Suprapubic skin (tissue), 4 donors: ENCODE data around the gene DNAI1. TPM values are rescaled to one million over a fixed set of nuclear protein-coding genes. Genes with fewer than 3 reads are reported as not detected.

Source experiments
- DNase-seq, 2 donors: peaks; one replicate each; pipeline ENCODE4 v3.0.0-alpha.2; 2019; ENCODE audit warnings: low spot score in 2 of 2
- H3K27ac ChIP-seq: fragments of 200-600 bp; sonication (generic); one replicate; pipeline ENCODE4 v1.5.1; 2019
- H3K27me3 ChIP-seq: fragments of 200-600 bp; sonication (generic); one replicate; pipeline ENCODE4 v1.5.1; 2019
- H3K36me3 ChIP-seq: fragments of 200-600 bp; sonication (generic); one replicate; pipeline ENCODE4 v1.5.1; 2019
- H3K4me1 ChIP-seq: fragments of 200-600 bp; sonication (generic); one replicate; pipeline ENCODE4 v1.5.1; 2019
- H3K4me3 ChIP-seq: fragments of 200-600 bp; sonication (generic); one replicate; pipeline ENCODE4 v1.5.1; 2019; ENCODE audit warnings: mild to moderate bottlenecking
- H3K9me3 ChIP-seq: fragments of 200-600 bp; sonication (generic); one replicate; pipeline ENCODE4 v1.5.1; 2019
- EP300 ChIP-seq: sonication (generic); formaldehyde crosslinking; IDR thresholded peaks from one replicate; pipeline ENCODE4 v1.6.1; 2017; ENCODE audit warnings: antibody characterized with exemption
- POLR2A ChIP-seq, 2 donors: fragments of 450-650 bp; IDR thresholded peaks; one replicate each; pipeline ENCODE4 v1.6.1; 2017; ENCODE audit warnings: antibody characterized with exemption in 2 of 2, mild to moderate bottlenecking in 2 of 2, moderate library complexity in 2 of 2
- POLR2AphosphoS5 ChIP-seq, 3 donors: sonication (generic); formaldehyde crosslinking; IDR thresholded peaks; one replicate each; pipeline ENCODE4 v1.6.1; 2017; ENCODE audit warnings: antibody characterized with exemption in 3 of 3
- WGBS: methylation state at CpG from one replicate; pipeline ENCODE4 v1.1.5; 2018; 5-methylcytosine and 5-hydroxymethylcytosine counted together
- total RNA-seq, 4 donors: library from RNA; depleted of rRNA; stranded (reverse); fragments of >200 nt; gene quantifications; one replicate each; pipeline ENCODE4 v1.1.0, GENCODE V29; 2016
- TF ChIP-seq, protein P1 (sequence below), 2 donors: fragments of 200-600 bp in 1 of 2; fragments of 450-650 bp in 1 of 2; sonication (generic) in 1 of 2; IDR thresholded peaks; one replicate each; pipeline ENCODE4 v1.5.1; 2016 to 2019; ENCODE audit warnings: antibody characterized with exemption in 2 of 2, mild to moderate bottlenecking in 1 of 2, moderate library complexity in 1 of 2

The DNAI1 gene
- total RNA-seq, 4 donors from 2014 or later, result not detected

DNA sequence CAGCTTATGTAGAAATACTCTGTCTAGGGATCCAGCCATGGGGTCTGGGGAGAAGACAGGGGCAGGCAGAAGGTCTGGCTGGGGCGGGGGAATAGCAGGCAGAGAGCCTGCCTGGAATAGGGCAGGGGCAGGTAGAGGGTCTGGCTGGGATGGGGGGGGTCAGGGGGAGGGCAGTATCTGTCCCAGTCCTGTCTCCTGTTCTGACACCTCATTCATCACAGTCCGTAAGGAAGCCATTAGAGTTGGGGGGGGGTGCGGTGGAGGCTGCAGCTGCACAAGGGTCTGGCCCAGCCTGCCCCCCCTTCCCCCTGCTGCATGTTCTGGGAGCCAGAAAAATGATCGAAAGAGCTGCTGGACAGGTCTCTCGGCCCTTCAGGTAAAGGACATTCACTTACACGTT, 98.3 kb downstream of the DNAI1 start:
- no peak for DNase-seq
- H3K9me3 ChIP-seq, result no peaks in the 10 kb centered on the region
- peaks cover 19% of the 10 kb centered on the region for H3K4me1 ChIP-seq
- H3K36me3 ChIP-seq, result no peaks in the 10 kb centered on the region
- no peak overlapping the region for H3K27ac ChIP-seq
- TF ChIP-seq EP300, result no peak
- TF ChIP-seq POLR2AphosphoS5 (IDR thresholded peaks at IDR 0.05), result no peak
- TF ChIP-seq POLR2A (IDR thresholded peaks at IDR 0.05), result no peak
- TF ChIP-seq, protein P1, sequence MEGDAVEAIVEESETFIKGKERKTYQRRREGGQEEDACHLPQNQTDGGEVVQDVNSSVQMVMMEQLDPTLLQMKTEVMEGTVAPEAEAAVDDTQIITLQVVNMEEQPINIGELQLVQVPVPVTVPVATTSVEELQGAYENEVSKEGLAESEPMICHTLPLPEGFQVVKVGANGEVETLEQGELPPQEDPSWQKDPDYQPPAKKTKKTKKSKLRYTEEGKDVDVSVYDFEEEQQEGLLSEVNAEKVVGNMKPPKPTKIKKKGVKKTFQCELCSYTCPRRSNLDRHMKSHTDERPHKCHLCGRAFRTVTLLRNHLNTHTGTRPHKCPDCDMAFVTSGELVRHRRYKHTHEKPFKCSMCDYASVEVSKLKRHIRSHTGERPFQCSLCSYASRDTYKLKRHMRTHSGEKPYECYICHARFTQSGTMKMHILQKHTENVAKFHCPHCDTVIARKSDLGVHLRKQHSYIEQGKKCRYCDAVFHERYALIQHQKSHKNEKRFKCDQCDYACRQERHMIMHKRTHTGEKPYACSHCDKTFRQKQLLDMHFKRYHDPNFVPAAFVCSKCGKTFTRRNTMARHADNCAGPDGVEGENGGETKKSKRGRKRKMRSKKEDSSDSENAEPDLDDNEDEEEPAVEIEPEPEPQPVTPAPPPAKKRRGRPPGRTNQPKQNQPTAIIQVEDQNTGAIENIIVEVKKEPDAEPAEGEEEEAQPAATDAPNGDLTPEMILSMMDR (IDR thresholded peaks at IDR 0.05), result no peak
- WGBS, result 62% methylated on average over 6 of the region's 6 CpGs
- peaks cover 26% of the 10 kb centered on the region for H3K27me3 ChIP-seq
- H3K4me3 ChIP-seq, result no peak overlapping the region

DNA sequence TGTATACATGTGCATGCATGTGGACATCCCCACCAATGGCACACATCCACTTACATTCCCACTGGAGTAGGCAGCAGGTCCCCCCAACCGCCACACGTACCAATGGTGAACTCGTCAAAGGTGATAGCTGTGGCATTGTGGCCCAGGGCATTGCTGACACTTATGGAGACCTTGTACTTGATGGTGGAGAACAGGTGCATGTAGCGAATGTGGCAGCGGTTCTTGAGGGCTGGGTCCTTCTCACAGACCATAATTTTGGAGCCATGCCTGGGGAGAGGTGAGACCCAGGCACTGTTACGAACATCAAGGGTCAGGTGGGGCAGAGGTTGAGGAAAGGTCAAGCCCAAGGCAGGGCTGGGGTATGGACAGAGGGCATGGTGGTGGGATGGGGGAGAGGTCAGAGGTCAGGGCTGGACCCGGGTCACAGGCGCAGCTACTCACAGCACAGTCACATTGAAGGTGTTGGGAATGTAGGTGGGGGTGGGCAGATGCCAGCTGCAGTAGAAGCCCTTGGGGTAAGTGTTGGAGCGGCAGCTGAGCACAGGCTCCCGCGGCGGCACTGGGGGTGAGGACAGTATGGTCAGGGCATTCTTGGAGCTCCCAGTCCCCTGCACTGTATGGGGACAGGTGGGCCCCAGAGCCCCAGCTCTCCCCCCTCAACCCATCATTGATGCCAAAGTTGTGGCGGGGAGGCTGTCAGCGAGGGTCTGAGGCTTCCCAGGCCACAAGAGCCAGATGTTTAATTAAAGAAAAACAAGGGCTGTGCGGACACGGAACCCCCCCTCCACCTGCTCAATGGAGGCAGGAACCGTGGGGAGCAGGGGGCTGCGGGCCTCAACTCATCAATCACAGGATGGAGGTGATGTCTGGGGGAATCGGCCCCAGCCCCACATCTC, 99.1 kb downstream of the DNAI1 start:
- peaks cover 32% of the 10 kb centered on the region for H3K27me3 ChIP-seq
- 69% methylated on average over 15 of the region's 19 CpGs for WGBS
- no peak for TF ChIP-seq POLR2AphosphoS5 (IDR thresholded peaks at IDR 0.05)
- TF ChIP-seq, protein P1 (IDR thresholded peaks at IDR 0.05), result no peak
- TF ChIP-seq POLR2A (IDR thresholded peaks at IDR 0.05), result no peak
- no peak for TF ChIP-seq EP300

DNA sequence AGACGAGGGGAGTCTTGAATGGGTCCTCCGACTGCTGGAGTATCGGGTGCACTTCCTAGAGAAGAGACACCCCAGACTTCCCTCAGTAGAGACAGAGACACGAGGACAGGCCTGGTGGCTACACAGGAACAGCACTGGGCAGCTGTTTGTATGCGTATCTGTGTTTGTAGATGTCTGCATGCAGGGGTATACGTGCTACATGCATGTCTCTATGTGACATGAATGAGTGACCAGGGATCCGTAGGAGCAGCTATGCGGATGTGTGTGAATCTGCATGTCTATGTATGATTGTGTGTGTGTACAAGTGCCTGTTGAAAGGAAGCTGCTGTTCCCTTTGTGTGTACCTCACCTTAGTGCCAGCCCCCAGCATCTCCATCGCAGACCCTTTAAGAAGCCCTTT, 99.8 kb downstream of the DNAI1 start:
- H3K36me3 ChIP-seq, result no peaks in the 10 kb centered on the region
- no peaks in the 10 kb centered on the region for H3K9me3 ChIP-seq
- H3K27ac ChIP-seq, result no peak overlapping the region
- no peak overlapping the region for H3K4me3 ChIP-seq
- DNase-seq, result no peak
- peaks cover 32% of the 10 kb centered on the region for H3K27me3 ChIP-seq
- 82% methylated on average over 2 of the region's 9 CpGs for WGBS
- TF ChIP-seq POLR2AphosphoS5 (IDR thresholded peaks at IDR 0.05) (no peak), EP300 (no peak), POLR2A (IDR thresholded peaks at IDR 0.05) (no peak)
- TF ChIP-seq, protein P1 (IDR thresholded peaks at IDR 0.05), result no peak
- H3K4me1 ChIP-seq, result peaks cover 19% of the 10 kb centered on the region

More for the DNA sequence above, 99.1 kb downstream of the DNAI1 start:
- Histone ChIP-seq H3K4me1 (peaks cover 19% of the 10 kb centered on the region), H3K27ac (no peak overlapping the region), H3K4me3 (no peak overlapping the region), H3K9me3 (no peaks in the 10 kb centered on the region), H3K36me3 (no peaks in the 10 kb centered on the region)
- DNase-seq, result no peak

DNA sequence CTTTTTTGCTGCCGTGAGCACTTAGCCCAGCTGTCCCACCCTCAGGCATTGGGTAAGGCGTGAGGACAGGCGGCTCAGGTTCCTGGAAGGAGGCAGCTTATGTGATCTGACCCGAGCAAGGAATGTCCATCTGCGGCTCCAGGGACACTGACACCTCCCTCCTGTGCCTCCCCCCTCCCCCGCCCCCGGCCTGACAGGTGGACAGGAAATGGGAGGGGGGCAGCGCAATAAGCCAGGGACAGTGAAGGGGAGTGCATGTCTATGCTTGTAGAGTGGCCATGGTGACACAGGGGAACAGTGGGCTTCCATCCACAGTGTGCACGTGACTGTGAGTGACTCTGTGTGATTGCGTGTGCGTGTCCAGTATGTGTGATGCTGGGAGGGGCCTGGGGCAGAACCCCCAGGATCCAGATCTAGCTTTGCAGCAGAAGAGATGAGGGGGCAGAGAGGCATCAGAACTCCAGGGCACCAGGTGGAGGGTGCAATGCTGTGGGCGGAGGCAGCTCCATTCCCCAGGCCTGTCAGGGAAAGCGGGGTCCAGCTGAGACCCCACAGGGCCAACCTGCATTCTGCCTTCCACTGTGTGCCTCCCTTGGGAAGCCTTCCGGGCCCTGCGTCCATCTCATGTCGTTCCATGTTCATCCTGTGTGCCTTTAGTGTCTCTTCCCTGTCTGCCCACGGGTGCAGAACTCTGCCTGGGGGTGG, 100.5 kb downstream of the DNAI1 start:
- Histone ChIP-seq H3K9me3 (no peaks in the 10 kb centered on the region), H3K36me3 (no peaks in the 10 kb centered on the region), H3K27ac (no peak overlapping the region), H3K4me1 (peaks cover 19% of the 10 kb centered on the region), H3K4me3 (no peak overlapping the region), H3K27me3 (peaks cover 32% of the 10 kb centered on the region)
- WGBS, result 55% methylated on average over 13 of the region's 17 CpGs
- DNase-seq, result no peak
- TF ChIP-seq, protein P1 (IDR thresholded peaks at IDR 0.05), result no peak
- no peak for TF ChIP-seq POLR2AphosphoS5 (IDR thresholded peaks at IDR 0.05)
- no peak for TF ChIP-seq POLR2A (IDR thresholded peaks at IDR 0.05)
- no peak for TF ChIP-seq EP300
